IMR-90 (cell line): Measurements from ENCODE around the gene FAM228B. TPM values are rescaled to one million over a fixed set of nuclear protein-coding genes. Genes with fewer than 3 reads are reported as not detected.

Source experiments
- ATAC-seq: fragments of 200-7000 bp; cut with Tn5 transposase; 2 replicates; pipeline ENCODE4 v1.9.1; 2020; ENCODE audit warnings: low read depth, mild to moderate bottlenecking, moderate library complexity
- BruUV-seq: library from RNA; stranded (reverse); fragments of 400-500 nt; replicated peaks from 2 replicates; lab custom pipeline; 2021; lab: Mats Ljungman, UMichigan
- CTCF ChIA-PET: fragments of 300-600 bp; formaldehyde crosslinking; extraction: SDS; loops from one replicate; lab custom pipeline; 2021; ENCODE audit warnings: antibody characterized with exemption; lab: Yijun Ruan, JAX
- POLR2A ChIA-PET: fragments of 300-600 bp; sonication (Branson Sonifier 250); formaldehyde crosslinking; loops from one replicate; lab custom pipeline; 2022; ENCODE audit warnings: antibody characterized with exemption; ENCODE audit not compliant: unreplicated experiment; lab: Charles Lee
- DNase-seq: peaks from one replicate; pipeline ENCODE4 v3.0.0; 2013
- H2AFZ ChIP-seq: replicated peaks from 2 replicates; pipeline ENCODE3; 2013; ENCODE audit warnings: low read length, mild to moderate bottlenecking; ENCODE audit not compliant: poor library complexity
- H2AK5ac ChIP-seq: 2 replicates; pipeline ENCODE4 v1.6.1; 2013; ENCODE audit warnings: low read depth, low read length, inconsistent platforms
- H2AK9ac ChIP-seq: replicated peaks from 2 replicates; pipeline ENCODE3; 2013; ENCODE audit warnings: mild to moderate bottlenecking, low read depth, low read length, moderate library complexity; ENCODE audit not compliant: poor library complexity
- H2BK120ac ChIP-seq: 2 replicates; pipeline ENCODE4 v1.6.1; 2013; ENCODE audit warnings: low read depth, low read length, inconsistent platforms
- H2BK15ac ChIP-seq: 3 replicates; pipeline ENCODE4 v1.6.1; 2013; ENCODE audit warnings: low read depth, low read length, inconsistent platforms
- H2BK20ac ChIP-seq: 2 replicates; pipeline ENCODE4 v1.6.1; 2013; ENCODE audit warnings: low read depth, mild to moderate bottlenecking, inconsistent platforms, low read length, moderate library complexity
- H2BK5ac ChIP-seq: 2 replicates; pipeline ENCODE4 v1.6.1; 2013; ENCODE audit warnings: mild to moderate bottlenecking, low read depth, low read length, inconsistent platforms; ENCODE audit not compliant: poor library complexity, severe bottlenecking
- H3K14ac ChIP-seq: replicated peaks from 2 replicates; pipeline ENCODE4 v1.6.1; 2013; ENCODE audit warnings: low read depth, low read length, inconsistent platforms
- H3K18ac ChIP-seq: 2 replicates; pipeline ENCODE4 v1.6.1; 2013; ENCODE audit warnings: low read depth, low read length, control low read depth
- H3K23ac ChIP-seq: 2 replicates; pipeline ENCODE4 v1.6.1; 2013; ENCODE audit warnings: low read depth, low read length, inconsistent platforms
- H3K27ac ChIP-seq: 2 replicates; pipeline ENCODE4 v1.5.1; 2013; ENCODE audit warnings: mild to moderate bottlenecking, control low read depth, low read length; ENCODE audit not compliant: insufficient read depth
- H3K27me3 ChIP-seq: 2 replicates; pipeline ENCODE4 v1.6.1; 2013; ENCODE audit warnings: low read length; ENCODE audit not compliant: control insufficient read depth, insufficient read depth
- H3K36me3 ChIP-seq: 2 replicates; pipeline ENCODE4 v1.6.1; 2013; ENCODE audit warnings: low read length, mixed read lengths; ENCODE audit not compliant: control insufficient read depth, insufficient read depth
- H3K4ac ChIP-seq: 2 replicates; pipeline ENCODE4 v1.6.1; 2013; ENCODE audit warnings: low read depth, low read length, inconsistent platforms
- H3K4me1 ChIP-seq: 2 replicates; pipeline ENCODE4 v1.6.1; 2013; ENCODE audit warnings: low read length, mixed read lengths; ENCODE audit not compliant: control insufficient read depth, insufficient read depth
- H3K4me2 ChIP-seq: 2 replicates; pipeline ENCODE4 v1.6.1; 2013; ENCODE audit warnings: low read depth, mild to moderate bottlenecking, control low read depth, low read length, moderate library complexity
- H3K4me3 ChIP-seq: 2 replicates; pipeline ENCODE4 v1.5.1; 2013; ENCODE audit warnings: low read depth, mild to moderate bottlenecking, control low read depth, low read length, moderate library complexity; ENCODE audit not compliant: insufficient read depth
- H3K56ac ChIP-seq: 2 replicates; pipeline ENCODE4 v1.6.1; 2013; ENCODE audit warnings: low read length, inconsistent platforms; ENCODE audit not compliant: insufficient read depth; ENCODE audit errors: extremely low read depth
- H3K79me1 ChIP-seq, 2 experiments: 2 replicates each; pipeline ENCODE4 v1.6.1; 2013; ENCODE audit warnings: low read length in 2 of 2, inconsistent platforms in 1 of 2, low read depth in 1 of 2
- H3K9ac ChIP-seq: 2 replicates; pipeline ENCODE4 v1.6.1; 2013; ENCODE audit warnings: low read depth, low read length, control low read depth
- H3K9me1 ChIP-seq: 2 replicates; pipeline ENCODE4 v1.6.1; 2013; ENCODE audit warnings: low read length, inconsistent platforms; ENCODE audit not compliant: insufficient read depth
- H3K9me3 ChIP-seq: 2 replicates; pipeline ENCODE4 v1.6.1; 2013; ENCODE audit warnings: low read length; ENCODE audit not compliant: control insufficient read depth, insufficient read depth
- H4K20me1 ChIP-seq: 2 replicates; pipeline ENCODE4 v1.6.1; 2013; ENCODE audit warnings: low read length, inconsistent platforms; ENCODE audit not compliant: insufficient read depth
- H4K5ac ChIP-seq: 2 replicates; pipeline ENCODE4 v1.6.1; 2013; ENCODE audit warnings: mild to moderate bottlenecking, low read depth, low read length, control low read depth
- H4K8ac ChIP-seq, 2 experiments: 2 replicates each; pipeline ENCODE4 v1.6.1; 2013; ENCODE audit warnings: low read depth in 2 of 2, low read length in 2 of 2, control low read depth in 1 of 2, inconsistent platforms in 1 of 2
- H4K91ac ChIP-seq: 2 replicates; pipeline ENCODE4 v1.6.1; 2013; ENCODE audit warnings: low read depth, low read length, inconsistent platforms; ENCODE audit not compliant: insufficient read depth
- BHLHE40 ChIP-seq: fragments of 150-350 bp; IDR thresholded peaks from 2 replicates; pipeline ENCODE4 v1.6.1; 2016; ENCODE audit warnings: mild to moderate bottlenecking, low read depth, low read length
- CEBPB ChIP-seq: IDR thresholded peaks from 2 replicates; pipeline ENCODE4 v1.6.1; 2012; ENCODE audit warnings: low read depth, low read length, improper control_type of control experiment
- CHD1 ChIP-seq: IDR thresholded peaks from 2 replicates; pipeline ENCODE4 v1.6.1; 2012; ENCODE audit warnings: low read depth, low read length, improper control_type of control experiment
- CTCF ChIP-seq: conservative IDR thresholded peaks from 2 replicates; pipeline ENCODE4 v1.5.1; 2012; ENCODE audit warnings: mild to moderate bottlenecking, low read depth, low read length, improper control_type of control experiment
- ELK1 ChIP-seq: fragments of 150-350 bp; IDR thresholded peaks from 2 replicates; pipeline ENCODE4 v1.6.1; 2016; ENCODE audit warnings: low read depth, mild to moderate bottlenecking, low read length, moderate library complexity, borderline replicate concordance
- FOS ChIP-seq: fragments of 150-350 bp; IDR thresholded peaks from 2 replicates; pipeline ENCODE4 v1.6.1; 2016; ENCODE audit warnings: low read depth, low read length
- NFE2L2 ChIP-seq: fragments of 150-350 bp; IDR thresholded peaks from 2 replicates; pipeline ENCODE4 v1.6.1; 2016; ENCODE audit warnings: low read depth, mild to moderate bottlenecking, low read length
- POLR2A ChIP-seq: IDR thresholded peaks from 2 replicates; pipeline ENCODE4 v1.6.1; 2012; ENCODE audit warnings: mild to moderate bottlenecking, low read depth, low read length
- RAD21 ChIP-seq: IDR thresholded peaks from 2 replicates; pipeline ENCODE4 v1.6.1; 2012; ENCODE audit warnings: low read length, improper control_type of control experiment
- RFX5 ChIP-seq: IDR thresholded peaks from 2 replicates; pipeline ENCODE4 v1.8.0; 2012; ENCODE audit warnings: low read depth, mild to moderate bottlenecking, low read length, moderate library complexity
- SMC3 ChIP-seq: fragments of 150-350 bp; IDR thresholded peaks from 2 replicates; pipeline ENCODE4 v1.6.1; 2016; ENCODE audit warnings: low read depth, mild to moderate bottlenecking, antibody characterized with exemption, low read length, moderate library complexity
- USF2 ChIP-seq: fragments of 150-350 bp; IDR thresholded peaks from 2 replicates; pipeline ENCODE4 v1.6.1; 2017; ENCODE audit warnings: mild to moderate bottlenecking, antibody characterized with exemption, low read length, low read depth
- WGBS, 2 experiments: methylation state at CpG; one replicate each; pipeline versions ENCODE4 v1.1.5 to v1.1.7; 2013; ENCODE audit warnings: missing lambda C conversion rate in 2 of 2; ENCODE audit not compliant: insufficient read length in 1 of 2; ENCODE audit errors: extremely low coverage in 2 of 2; 5-methylcytosine and 5-hydroxymethylcytosine counted together
- dilution Hi-C: fragments of 300-500 bp; cut with HindIII; formaldehyde crosslinking; loops from one replicate; pipeline ENCODE4 v1.14.3; 2018; ENCODE audit warnings: low sequenced_read_pairs; ENCODE audit not compliant: unreplicated experiment
- in situ Hi-C: fragments of 300-500 bp; cut with MboI; formaldehyde crosslinking; loops from 3 replicates; pipeline ENCODE4 v1.14.3; 2019; ENCODE audit warnings: low sequenced_read_pairs, inconsistent platforms, mixed read lengths
- intact Hi-C: fragments of 100-400 bp; cut with micrococcal nuclease; formaldehyde crosslinking; loops from 2 replicates; pipeline ENCODE4 v1.10.0; 2022
- polyA plus RNA-seq, 3 experiments: library from polyadenylated mRNA; depleted of rRNA; stranded (reverse); fragments of >200 nt; gene quantifications; 2 replicates each; pipeline ENCODE4 v1.2.3, GENCODE V29; 2012; ENCODE audit warnings: low replicate concordance in 1 of 3
- total RNA-seq: library from RNA; depleted of rRNA; stranded (reverse); fragments of >200 nt; gene quantifications from 2 replicates; pipeline ENCODE4 v1.2.3, GENCODE V29; 2012

FAM228B gene
- total and polyA plus RNA-seq, 2 of the 4 experiments (the other 2 are of a cell fraction), result 2.0 to 2.9 TPM

- Histone ChIP-seq H3K9me1 (no peaks in the 10 kb centered on the region; the same call in 1 of the 2 replicates), H3K4me2 (no peak overlapping the region), H4K20me1 (no peaks in the 10 kb centered on the region; the same call in 1 of the 2 replicates), H3K27me3 (no peaks in the 10 kb centered on the region), H2AK9ac (no peak overlapping the region), H4K91ac (no peak overlapping the region), H3K36me3 (peaks cover 34% of the 10 kb centered on the region), H3K79me1 (no peaks in the 10 kb centered on the region), H2BK120ac (no peak overlapping the region), H3K18ac (no peak overlapping the region), H4K8ac (no peak overlapping the region), H3K56ac (no peak overlapping the region), H2BK5ac (no peak overlapping the region), H3K4ac (no peak overlapping the region), H3K4me3 (no peak overlapping the region), H3K9me3 (no peaks in the 10 kb centered on the region), H3K27ac (no peak overlapping the region), H2BK20ac (no peak overlapping the region), H2BK15ac (no peak overlapping the region), H3K23ac (no peak overlapping the region), H3K9ac (no peak overlapping the region), H3K4me1 (no peaks in the 10 kb centered on the region), H2AFZ (no peak overlapping the region), H2AK5ac (no peak overlapping the region), H3K14ac (no peak overlapping the region), H4K5ac (no peak overlapping the region)
- ChIA-PET CTCF (interaction anchor here (0.5 kb wide), 1 partner anchor 282 kb away, joined by 5 read pairs; the partner anchor contains the start of gene ATAD2B), POLR2A (no interaction called here)
- 88% methylated on average over 6 of the region's 17 CpGs; no CpG with 5 or more reads in 1 of the 2 experiments for WGBS, 2 experiments
- dilution Hi-C loops (no loop called here), in situ Hi-C loops (no loop called here), intact Hi-C loops (no loop called here)
- ATAC-seq, result no peak
- no peak for TF ChIP-seq RAD21
- TF ChIP-seq SMC3, result no peak
- TF ChIP-seq FOS, result no peak
- no peak for TF ChIP-seq ELK1
- TF ChIP-seq NFE2L2, result no peak
- no peak for TF ChIP-seq POLR2A
- no peak for TF ChIP-seq CHD1
- TF ChIP-seq USF2, result no peak
- no peak for TF ChIP-seq CEBPB
- TF ChIP-seq BHLHE40, result no peak
- TF ChIP-seq CTCF, result no peak
- TF ChIP-seq RFX5, result no peak
- DNase-seq, result no peak
- no TSS peak for BruUV-seq
Measured at GRCh38 chr2:24209389-24210105, 86.3 kb downstream of the FAM228B start.
